PFSK-1 (cell line): ENCODE data around the gene CD72.

ENCODE experiments used
- POLR2AphosphoS5 ChIP-seq: IDR thresholded peaks from 2 replicates; pipeline ENCODE4 v1.6.1; 2012; ENCODE audit warnings: low read depth, mild to moderate bottlenecking, control low read depth, low read length, moderate library complexity
- SIN3A ChIP-seq: IDR thresholded peaks from 2 replicates; pipeline ENCODE4 v1.6.1; 2012; ENCODE audit warnings: mild to moderate bottlenecking, low read length, moderate library complexity, borderline replicate concordance; ENCODE audit not compliant: insufficient read depth
- TAF1 ChIP-seq: IDR thresholded peaks from 2 replicates; pipeline ENCODE4 v1.6.1; 2012; ENCODE audit warnings: low read length, control low read depth, borderline replicate concordance; ENCODE audit not compliant: insufficient read depth

DNA sequence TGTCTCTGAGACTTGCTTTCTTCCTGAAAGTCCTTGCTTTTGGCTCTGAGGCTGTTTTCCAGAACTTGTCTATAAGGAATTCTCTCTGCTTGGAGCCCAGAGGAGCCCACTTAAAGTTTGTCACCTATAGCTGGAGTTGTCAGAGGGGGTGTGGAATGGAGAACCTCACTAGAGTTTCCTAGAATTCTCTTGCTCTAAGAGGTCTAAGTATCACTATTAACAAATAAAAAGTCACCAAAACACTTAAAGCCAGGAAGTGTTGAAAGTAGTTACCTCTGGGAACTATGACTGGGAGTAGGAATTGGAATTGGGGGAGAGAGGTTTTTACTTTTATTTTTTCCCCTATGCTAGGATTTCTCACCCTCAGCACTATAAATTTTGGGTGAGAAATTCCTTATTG lies 17.5 kb upstream of the CD72 start:
- TF ChIP-seq POLR2AphosphoS5 (no peak), TAF1 (no peak), SIN3A (no peak)
